GM18951 (cell line): ENCODE results near the gene ADD3.

Experiments
- POLR2A ChIP-seq: IDR thresholded peaks from 4 replicates; pipeline ENCODE4 v1.6.1; 2011; ENCODE audit warnings: mild to moderate bottlenecking; ENCODE audit not compliant: insufficient read length, insufficient read depth; ENCODE audit errors: extremely low read depth
- in situ Hi-C: fragments of 300-500 bp; cut with MboI; formaldehyde crosslinking; loops from one replicate; pipeline ENCODE4 v1.12.0; 2022; ENCODE audit warnings: low sequenced_read_pairs, mixed read lengths, inconsistent platforms; ENCODE audit not compliant: unreplicated experiment

Gene ADD3

GRCh38 chr10:109987452-109988211, 20.2 kb upstream of the ADD3 start:
- in situ Hi-C loops, result no loop called here
- no peak for TF ChIP-seq POLR2A

- no peak for TF ChIP-seq POLR2A
- in situ Hi-C loops, result no loop called here
Measured at GRCh38 chr10:109988212-109988596, 19.6 kb upstream of the ADD3 start.

- no peak for TF ChIP-seq POLR2A
- in situ Hi-C loops, result no loop called here
Measured at GRCh38 chr10:109991266-109991855, 16.4 kb upstream of the ADD3 start.

GRCh38 chr10:109992485-109992884, 15.3 kb upstream of the ADD3 start:
- in situ Hi-C loops, result no loop called here

GRCh38 chr10:109993551-109994330, 14.0 kb upstream of the ADD3 start:
- in situ Hi-C loops, result no loop called here

More at GRCh38 chr10:109992485-109992884, 15.3 kb upstream of the ADD3 start:
- no peak for TF ChIP-seq POLR2A

GRCh38 chr10:109994711-109995577, 12.8 kb upstream of the ADD3 start:
- TF ChIP-seq POLR2A, result no peak
- in situ Hi-C loops, result no loop called here

More at GRCh38 chr10:109993551-109994330, 14.0 kb upstream of the ADD3 start:
- TF ChIP-seq POLR2A, result no peak

- TF ChIP-seq POLR2A, result no peak
- in situ Hi-C loops, result no loop called here
Measured at GRCh38 chr10:109995595-109995994, 12.2 kb upstream of the ADD3 start.

GRCh38 chr10:109996225-109996624, 11.6 kb upstream of the ADD3 start:
- no peak for TF ChIP-seq POLR2A
- in situ Hi-C loops, result no loop called here

- no peak for TF ChIP-seq POLR2A
- in situ Hi-C loops, result no loop called here
Measured at GRCh38 chr10:109996766-109997171, 11.0 kb upstream of the ADD3 start.

- no peak for TF ChIP-seq POLR2A
- in situ Hi-C loops, result no loop called here
Measured at GRCh38 chr10:109997233-109997632, 10.6 kb upstream of the ADD3 start.

GRCh38 chr10:109998513-109998912, 9.3 kb upstream of the ADD3 start:
- in situ Hi-C loops, result no loop called here

GRCh38 chr10:110002801-110003523, 4.8 kb upstream of the ADD3 start:
- in situ Hi-C loops, result no loop called here
- no peak for TF ChIP-seq POLR2A

More at GRCh38 chr10:109998513-109998912, 9.3 kb upstream of the ADD3 start:
- TF ChIP-seq POLR2A, result no peak

GRCh38 chr10:110003524-110003885, 4.3 kb upstream of the ADD3 start:
- no peak for TF ChIP-seq POLR2A
- in situ Hi-C loops, result no loop called here

- no peak for TF ChIP-seq POLR2A
- in situ Hi-C loops, result no loop called here
Measured at GRCh38 chr10:110005719-110006118, 2.1 kb upstream of the ADD3 start.
